ENCODE data around the gene HAAO.

- TF ChIP-seq TAF1 (IDR thresholded peaks at IDR 0.05; ENCODE audit: low read depth, low read length) (no peak), POLR2A (IDR thresholded peaks at IDR 0.05; ENCODE audit: low read depth, low read length) (no peak), POLR2AphosphoS5 (IDR thresholded peaks at IDR 0.05; ENCODE audit: low read depth, low read length) (no peak), SPI1 (IDR thresholded peaks at IDR 0.05; ENCODE audit: low read depth, low read length) (no peak)
Measured at GRCh38 chr2:42829671-42830440, 37.5 kb upstream of the HAAO start.

All from GM12891 (cell line).